Vagina (tissue), 2 donors: ENCODE data around the gene ZSCAN9. TPM values are rescaled to one million over a fixed set of nuclear protein-coding genes. Genes with fewer than 3 reads are reported as not detected.

Source experiments
- DNase-seq, 2 donors: peaks; one replicate each; pipeline ENCODE4 v3.0.0-alpha.2; 2017; ENCODE audit errors: extremely low spot score in 2 of 2
- H3K27ac ChIP-seq: fragments of 200-600 bp; sonication (generic); one replicate; pipeline ENCODE4 v1.5.1; 2019
- H3K27me3 ChIP-seq: fragments of 200-600 bp; sonication (generic); one replicate; pipeline ENCODE4 v1.5.1; 2019
- H3K36me3 ChIP-seq, 2 donors: fragments of 200-600 bp; sonication (generic); one replicate each; pipeline ENCODE4 v1.5.1; 2017 to 2019
- H3K4me1 ChIP-seq: fragments of 200-600 bp; sonication (generic); one replicate; pipeline ENCODE4 v1.5.1; 2019
- H3K4me3 ChIP-seq, 2 donors: fragments of 200-600 bp; sonication (generic); 1 replicate in 1 of 2; 2 replicates in 1 of 2; pipeline ENCODE4 v1.5.1; 2016 to 2019
- H3K9me3 ChIP-seq: fragments of 200-600 bp; sonication (generic); one replicate; pipeline ENCODE4 v1.5.1; 2019
- POLR2A ChIP-seq, 2 donors: fragments of 450-650 bp; IDR thresholded peaks; one replicate each; pipeline ENCODE4 v1.6.1; 2017; ENCODE audit warnings: antibody characterized with exemption in 2 of 2, mild to moderate bottlenecking in 2 of 2, moderate library complexity in 2 of 2
- POLR2AphosphoS5 ChIP-seq, 2 donors: sonication (generic); formaldehyde crosslinking; IDR thresholded peaks; one replicate each; pipeline ENCODE4 v1.9.0; 2017; ENCODE audit warnings: antibody characterized with exemption in 2 of 2, mild to moderate bottlenecking in 2 of 2, low read depth in 1 of 2; ENCODE audit not compliant: insufficient read depth in 1 of 2
- intact Hi-C: fragments of 100-400 bp; cut with DNase I; formaldehyde crosslinking; loops from one replicate; pipeline ENCODE4 v1.15.1; 2023
- total RNA-seq: library from RNA; depleted of rRNA; stranded (reverse); fragments of >200 nt; gene quantifications from one replicate; pipeline ENCODE4 v1.2.3, GENCODE V29; 2016
- TF ChIP-seq, protein P1 (sequence below), 3 experiments: fragments of 450-650 bp in 2 of 3; fragments of 200-600 bp in 1 of 3; sonication (generic) in 1 of 3; IDR thresholded peaks; one replicate each; pipeline ENCODE4 v1.5.1; 2017 to 2019; ENCODE audit warnings: antibody characterized with exemption in 3 of 3, mild to moderate bottlenecking in 2 of 3, moderate library complexity in 2 of 3

Gene ZSCAN9
- total RNA-seq, 1 donor from 2014 or later = 11.3 TPM

DNA sequence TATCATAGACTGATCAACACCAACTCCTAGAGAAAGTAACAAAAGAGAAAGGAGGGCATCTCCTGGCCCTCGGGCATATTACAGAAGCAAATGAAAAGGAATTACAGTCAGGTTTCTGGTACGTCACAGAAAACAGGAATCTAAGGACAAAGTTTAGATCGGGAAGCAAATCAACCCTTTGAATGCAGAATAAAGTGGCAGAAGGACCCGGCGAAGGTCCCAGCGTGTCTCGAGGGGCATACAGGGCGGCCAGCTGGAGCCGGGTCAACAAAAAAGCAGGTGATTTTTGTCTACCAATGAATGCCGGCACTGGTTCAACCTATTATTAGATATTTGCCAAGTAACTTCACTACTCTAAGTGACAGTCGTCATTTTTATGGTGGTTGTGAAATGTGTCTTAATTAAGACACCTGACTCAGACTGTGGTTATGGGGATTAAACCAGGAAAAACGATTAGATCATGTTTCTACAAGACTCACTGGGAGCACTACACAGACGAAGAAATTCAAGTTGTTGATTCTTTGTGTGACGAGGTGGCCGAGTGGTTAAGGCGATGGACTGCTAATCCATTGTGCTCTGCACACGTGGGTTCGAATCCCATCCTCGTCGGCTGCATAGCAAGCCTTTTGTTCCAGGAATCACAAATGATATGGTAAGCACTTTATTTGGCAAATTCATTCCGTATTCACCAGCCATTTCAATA lies 12.4 kb upstream of the ZSCAN9 start:
- Histone ChIP-seq H3K4me1 (peaks cover 6% of the 10 kb centered on the region), H3K27ac (no peak overlapping the region), H3K9me3 (no peaks in the 10 kb centered on the region), H3K27me3 (no peaks in the 10 kb centered on the region), H3K4me3 (peak overlapping the region; percentile 14 to 16), H3K36me3 (no peaks in the 10 kb centered on the region)
- TF ChIP-seq POLR2A (IDR thresholded peaks at IDR 0.05) (no peak), POLR2AphosphoS5 (IDR thresholded peaks at IDR 0.05; ENCODE audit: insufficient read depth in 1 of 2, low read depth in 1 of 2) (peak in 1 of 2 donors; percentile 60)
- intact Hi-C loops = no loop called here
- no peak for DNase-seq

GRCh38 chr6:28213213-28213523 lies 11.9 kb upstream of the ZSCAN9 start:
- Histone ChIP-seq H3K4me1 (peaks cover 3% of the 10 kb centered on the region), H3K27ac (no peak overlapping the region), H3K27me3 (no peaks in the 10 kb centered on the region), H3K4me3 (no peak overlapping the region), H3K9me3 (no peaks in the 10 kb centered on the region), H3K36me3 (no peaks in the 10 kb centered on the region)
- intact Hi-C loops = no loop called here
- TF ChIP-seq, protein P1, sequence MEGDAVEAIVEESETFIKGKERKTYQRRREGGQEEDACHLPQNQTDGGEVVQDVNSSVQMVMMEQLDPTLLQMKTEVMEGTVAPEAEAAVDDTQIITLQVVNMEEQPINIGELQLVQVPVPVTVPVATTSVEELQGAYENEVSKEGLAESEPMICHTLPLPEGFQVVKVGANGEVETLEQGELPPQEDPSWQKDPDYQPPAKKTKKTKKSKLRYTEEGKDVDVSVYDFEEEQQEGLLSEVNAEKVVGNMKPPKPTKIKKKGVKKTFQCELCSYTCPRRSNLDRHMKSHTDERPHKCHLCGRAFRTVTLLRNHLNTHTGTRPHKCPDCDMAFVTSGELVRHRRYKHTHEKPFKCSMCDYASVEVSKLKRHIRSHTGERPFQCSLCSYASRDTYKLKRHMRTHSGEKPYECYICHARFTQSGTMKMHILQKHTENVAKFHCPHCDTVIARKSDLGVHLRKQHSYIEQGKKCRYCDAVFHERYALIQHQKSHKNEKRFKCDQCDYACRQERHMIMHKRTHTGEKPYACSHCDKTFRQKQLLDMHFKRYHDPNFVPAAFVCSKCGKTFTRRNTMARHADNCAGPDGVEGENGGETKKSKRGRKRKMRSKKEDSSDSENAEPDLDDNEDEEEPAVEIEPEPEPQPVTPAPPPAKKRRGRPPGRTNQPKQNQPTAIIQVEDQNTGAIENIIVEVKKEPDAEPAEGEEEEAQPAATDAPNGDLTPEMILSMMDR (IDR thresholded peaks at IDR 0.05) = no peak
- TF ChIP-seq POLR2AphosphoS5 (IDR thresholded peaks at IDR 0.05; ENCODE audit: insufficient read depth in 1 of 2, low read depth in 1 of 2) (no peak), POLR2A (IDR thresholded peaks at IDR 0.05) (no peak)
- DNase-seq = no peak

DNA sequence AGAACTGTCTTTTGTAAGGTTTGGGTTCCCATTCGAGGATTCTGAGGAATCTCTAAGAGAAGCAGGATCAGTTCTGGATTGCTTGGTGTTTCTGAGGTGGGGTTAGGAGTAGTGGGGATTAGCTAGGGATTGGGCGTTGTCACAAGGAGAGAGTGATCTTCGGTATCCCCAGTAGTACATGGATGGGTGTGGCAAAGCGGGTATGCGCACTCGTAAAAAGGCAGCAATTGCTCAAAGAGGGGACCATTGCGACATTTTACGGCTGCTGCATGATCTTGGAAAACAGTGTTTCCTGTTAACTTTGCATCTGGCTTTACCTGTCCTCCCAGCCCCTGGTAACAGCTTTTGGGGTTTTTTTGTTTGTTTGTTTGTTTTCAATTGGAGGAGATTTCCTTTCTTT lies 9.7 kb upstream of the ZSCAN9 start:
- no peak for DNase-seq
- intact Hi-C loops = no loop called here
- H3K9me3 ChIP-seq = no peaks in the 10 kb centered on the region
- no peaks in the 10 kb centered on the region for H3K36me3 ChIP-seq
- H3K27me3 ChIP-seq = no peaks in the 10 kb centered on the region
- TF ChIP-seq POLR2A (IDR thresholded peaks at IDR 0.05) = no peak
- TF ChIP-seq, protein P1 (IDR thresholded peaks at IDR 0.05) = no peak
- TF ChIP-seq POLR2AphosphoS5 (IDR thresholded peaks at IDR 0.05; ENCODE audit: insufficient read depth in 1 of 2, low read depth in 1 of 2) = no peak
- H3K27ac ChIP-seq = no peak overlapping the region
- no peak overlapping the region for H3K4me3 ChIP-seq
- peaks cover 15% of the 10 kb centered on the region for H3K4me1 ChIP-seq

DNA sequence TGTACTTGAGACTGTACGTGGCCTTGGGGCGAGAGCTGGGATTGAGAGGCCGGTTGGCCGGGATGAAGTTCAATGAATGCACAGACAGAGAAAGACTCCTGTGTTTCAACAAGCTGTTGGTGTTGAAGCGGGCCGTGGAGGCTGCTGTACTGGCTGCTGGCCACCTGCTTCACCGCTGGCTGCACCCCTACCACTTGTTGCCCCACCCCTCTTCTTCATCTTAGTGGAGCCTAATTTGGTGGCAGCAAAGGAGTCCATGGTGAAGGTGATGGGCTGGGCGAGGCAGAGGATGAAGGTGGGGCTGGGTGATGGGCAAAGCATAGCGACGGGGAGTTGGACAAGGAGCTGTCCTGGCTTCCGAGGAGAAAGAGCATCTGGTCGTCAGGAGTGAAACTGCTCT lies 7.2 kb upstream of the ZSCAN9 start:
- Histone ChIP-seq H3K27ac (no peak overlapping the region), H3K9me3 (no peaks in the 10 kb centered on the region), H3K36me3 (no peaks in the 10 kb centered on the region), H3K4me1 (peaks cover 15% of the 10 kb centered on the region), H3K4me3 (no peak overlapping the region), H3K27me3 (no peaks in the 10 kb centered on the region)
- TF ChIP-seq POLR2AphosphoS5 (IDR thresholded peaks at IDR 0.05; ENCODE audit: insufficient read depth in 1 of 2, low read depth in 1 of 2) = no peak
- TF ChIP-seq, protein P1 (IDR thresholded peaks at IDR 0.05) = no peak
- intact Hi-C loops = no loop called here
- no peak for DNase-seq

- TF ChIP-seq POLR2AphosphoS5 (IDR thresholded peaks at IDR 0.05; ENCODE audit: insufficient read depth in 1 of 2, low read depth in 1 of 2) = peak in 1 of 2 donors; percentile 33
- TF ChIP-seq POLR2A (IDR thresholded peaks at IDR 0.05) = no peak
- no peak for DNase-seq
- intact Hi-C loops = no loop called here
- no peaks in the 10 kb centered on the region for H3K36me3 ChIP-seq
- H3K27me3 ChIP-seq = no peaks in the 10 kb centered on the region
- peak overlapping the region; percentile 57 to 65 for H3K4me3 ChIP-seq
- H3K4me1 ChIP-seq = peaks cover 15% of the 10 kb centered on the region
- H3K9me3 ChIP-seq = no peaks in the 10 kb centered on the region
- peak overlapping the region; percentile 44 for H3K27ac ChIP-seq
These were observed 6.5 kb upstream of the ZSCAN9 start for GRCh38 chr6:28218312-28219248.
